Lung (tissue), 16 donors: ENCODE measurements around the gene SLC9A5. TPM values are rescaled to one million over a fixed set of nuclear protein-coding genes. Genes with fewer than 3 reads are reported as not detected.

Experiments used
- ATAC-seq: fragments of 200-7000 bp; cut with Tn5 transposase; one replicate; pipeline ENCODE4 v1.9.1; 2020; ENCODE audit warnings: moderate number of reproducible peaks; ENCODE audit not compliant: insufficient read depth, low FRiP score
- DNase-seq, 3 donors: peaks; one replicate each; pipeline ENCODE4 v3.0.0-alpha.2; 2013 to 2017
- H3K27ac ChIP-seq, 2 donors: one replicate each; pipeline ENCODE4 v1.5.1; 2013; ENCODE audit warnings: mild to moderate bottlenecking in 2 of 2, moderate library complexity in 2 of 2, control low read depth in 1 of 2, inconsistent platforms in 1 of 2, low read depth in 1 of 2, low read length in 1 of 2
- H3K27me3 ChIP-seq, 3 donors: one replicate each; pipeline ENCODE4 v1.5.1; 2013; ENCODE audit warnings: low read length in 2 of 3; ENCODE audit not compliant: control insufficient read depth in 3 of 3, insufficient read depth in 3 of 3
- H3K36me3 ChIP-seq, 4 donors: one replicate each; pipeline ENCODE4 v1.5.1; 2013; ENCODE audit warnings: low read length in 4 of 4, mild to moderate bottlenecking in 1 of 4, moderate library complexity in 1 of 4; ENCODE audit not compliant: control insufficient read depth in 4 of 4, insufficient read depth in 4 of 4
- H3K4me1 ChIP-seq, 5 donors: one replicate each; pipeline ENCODE4 v1.5.1; 2013; ENCODE audit warnings: low read length in 5 of 5, mild to moderate bottlenecking in 2 of 5, moderate library complexity in 1 of 5; ENCODE audit not compliant: control insufficient read depth in 5 of 5, insufficient read depth in 5 of 5
- H3K4me3 ChIP-seq: one replicate; pipeline ENCODE4 v1.5.1; 2013; ENCODE audit warnings: mild to moderate bottlenecking, control low read depth, moderate library complexity
- H3K9ac ChIP-seq, 2 donors: one replicate each; pipeline ENCODE4 v1.5.1; 2013; ENCODE audit warnings: low read length in 2 of 2, control low read depth in 1 of 2; ENCODE audit not compliant: insufficient read depth in 1 of 2
- H3K9me3 ChIP-seq, 4 donors: one replicate each; pipeline ENCODE4 v1.5.1; 2013; ENCODE audit warnings: low read length in 3 of 4, mild to moderate bottlenecking in 1 of 4, moderate library complexity in 1 of 4; ENCODE audit not compliant: control insufficient read depth in 4 of 4, insufficient read depth in 3 of 4
- CTCF ChIP-seq: IDR thresholded peaks from 2 replicates; pipeline ENCODE4 v1.5.1; 2012; ENCODE audit warnings: mild to moderate bottlenecking; ENCODE audit errors: control extremely low read depth, extremely low read depth
- WGBS, 2 donors: extraction: QIAGEN DNeasy Blood & Tissue Kit; methylation state at CpG; one replicate each; pipeline ENCODE4 v1.1.7; 2013; 5-methylcytosine and 5-hydroxymethylcytosine counted together
- long read RNA-seq, 5 donors: transcript quantifications; one replicate each; lab custom pipeline, GENCODE V29; 2026
- polyA plus RNA-seq, 2 donors: library from polyadenylated mRNA; stranded (reverse); fragments of 200-250 nt; gene quantifications; one replicate each; pipeline ENCODE4 v1.2.1, GENCODE V29; 2013
- total RNA-seq, 2 donors: library from RNA; depleted of rRNA in 1 of 2; stranded (reverse); fragments of >200 nt in 1 of 2; gene quantifications; one replicate each; pipeline ENCODE4 v1.2.1, GENCODE V29; 2014 to 2021
- donor health status: control.
- donor health status: control.
- donor health status: Bipolar disorder and iron deficiency.
- donor health status: healthy.
- donor health status: DM: yes; HTN: yes; CAD: no.

SLC9A5 gene
- total RNA-seq (1 to 10 TPM; 4.2 to 5.9 TPM), polyA plus RNA-seq (1 to 10 TPM; 1.2 to 2.4 TPM)
- long read RNA-seq, donor 1: 0 reads
- long read RNA-seq, donor 2: 0 reads
- long read RNA-seq, donor 3: 0 reads
- long read RNA-seq, donor 4: 0 reads
- long read RNA-seq, donor 5: 0 reads

GRCh38 chr16:67248401-67249177 is at the start of gene SLC9A5:
TSS of gene SLC9A5 (plus strand) at chr16:67248979. CDS start at chr16:67249015, 36 bp downstream.
- H3K4me1 ChIP-seq: peaks cover 10 to 50% (median 24%) of the 10 kb centered on the region in 5 donors
- no peak for TF ChIP-seq CTCF
- WGBS, 2 donors: 1% methylated on average over 54 to 75 of the region's 75 CpGs
- peaks cover 0 to 20% (median 2%) of the 10 kb centered on the region in 4 donors for H3K36me3 ChIP-seq
- H3K27ac ChIP-seq: peak within 1 kb of the TSS in 1 of 2 donors; percentile 12
- H3K9me3 ChIP-seq: no peaks in the 10 kb centered on the region
- ATAC-seq (no peak), DNase-seq (peak; percentile 61 to 69 (median 65))
- peak within 1 kb of the TSS; percentile 31 for H3K4me3 ChIP-seq
- peak within 1 kb of the TSS in 1 of 2 donors; percentile 24 for H3K9ac ChIP-seq
- no peaks in the 10 kb centered on the region for H3K27me3 ChIP-seq

GRCh38 chr16:67199011-67199807 is 49.6 kb upstream of the SLC9A5 start, which contains the start of gene ELMO3:
TSS of gene ELMO3 (plus strand) at chr16:67199131. CDS start at chr16:67199327, 196 bp downstream.
- H3K27ac ChIP-seq: peak within 1 kb of the TSS in 1 of 2 donors; percentile 63
- 57 to 77% methylated on average over 59 to 61 of the region's 61 CpGs for WGBS, 2 donors
- peak within 1 kb of the TSS; percentile 11 for H3K4me3 ChIP-seq
- TF ChIP-seq CTCF: no peak
- DNase-seq: peak in 1 of 3 donors; percentile 34
- H3K27me3 ChIP-seq: no peaks in the 10 kb centered on the region
- H3K36me3 ChIP-seq: peaks cover 22 to 76% (median 32%) of the 10 kb centered on the region in 4 donors
- no peak within 1 kb of the TSS for H3K9ac ChIP-seq
- ATAC-seq: peak; percentile 65
- peaks cover 0 to 14% (median 0%) of the 10 kb centered on the region in 5 donors for H3K4me1 ChIP-seq
- no peaks in the 10 kb centered on the region for H3K9me3 ChIP-seq

GRCh38 chr16:67199808-67200198 is 49.0 kb upstream of the SLC9A5 start:
- ATAC-seq: peak; percentile 21

More at GRCh38 chr16:67199808-67200198, 49.0 kb upstream of the SLC9A5 start:
- no peak overlapping the region for H3K27ac ChIP-seq
- H3K4me3 ChIP-seq: no peak overlapping the region
- H3K27me3 ChIP-seq: no peaks in the 10 kb centered on the region
- no peak for TF ChIP-seq CTCF
- no peak for DNase-seq
- H3K36me3 ChIP-seq: peaks cover 16 to 72% (median 28%) of the 10 kb centered on the region in 4 donors
- H3K9me3 ChIP-seq: no peaks in the 10 kb centered on the region
- no peak overlapping the region for H3K9ac ChIP-seq
- H3K4me1 ChIP-seq: peaks cover 0 to 14% (median 0%) of the 10 kb centered on the region in 5 donors
- 61 to 65% methylated on average over 22 of the region's 22 CpGs for WGBS, 2 donors
